Measurements from ENCODE around the gene CYLD.

CYLD gene

GRCh38 chr16:50741781-50742575 lies at the start of gene CYLD:
TSS of gene CYLD (plus strand) at chr16:50742086. CDS start at chr16:50749699, 7,613 bp downstream.
- peaks cover 27% of the 10 kb centered on the region for H3K4me1 ChIP-seq (ENCODE audit: control insufficient read depth, insufficient read depth, low read length)
- H3K9ac ChIP-seq (ENCODE audit: low read length), result peak within 1 kb of the TSS; percentile 55
- no peaks in the 10 kb centered on the region for H3K36me3 ChIP-seq (ENCODE audit: control insufficient read depth, insufficient read depth, low read length)
- peaks cover 5% of the 10 kb centered on the region; the same call in 1 of the 2 replicates for H3K27me3 ChIP-seq (ENCODE audit: control insufficient read depth, insufficient read depth, low read length)
- no peaks in the 10 kb centered on the region for H3K9me3 ChIP-seq (ENCODE audit: control insufficient read depth, insufficient read depth, low read depth, low read length)
- peak within 1 kb of the TSS; percentile 78 for H3K4me3 ChIP-seq (ENCODE audit: low read depth, low read length)
- H3K27ac ChIP-seq (ENCODE audit: low read depth, low read length), result no peak within 1 kb of the TSS

- Histone ChIP-seq H3K36me3 (ENCODE audit: control insufficient read depth, insufficient read depth, low read length) (no peaks in the 10 kb centered on the region), H3K4me3 (ENCODE audit: low read depth, low read length) (no peak overlapping the region), H3K27me3 (ENCODE audit: control insufficient read depth, insufficient read depth, low read length) (peaks cover 33% of the 10 kb centered on the region), H3K27ac (ENCODE audit: low read depth, low read length) (no peak overlapping the region), H3K9ac (ENCODE audit: low read length) (no peak overlapping the region), H3K4me1 (ENCODE audit: control insufficient read depth, insufficient read depth, low read length) (no peaks in the 10 kb centered on the region; the same call in 1 of the 2 replicates), H3K9me3 (ENCODE audit: control insufficient read depth, insufficient read depth, low read depth, low read length) (no peaks in the 10 kb centered on the region)
These were observed 49.3 kb upstream of the CYLD start for GRCh38 chr16:50692644-50692998.

GRCh38 chr16:50692999-50693781 lies 48.7 kb upstream of the CYLD start, which contains the start of gene NOD2:
TSS of gene NOD2 (plus strand) at chr16:50693606. CDS start at chr16:50699496, 5,890 bp downstream.
- H3K9me3 ChIP-seq (ENCODE audit: control insufficient read depth, insufficient read depth, low read depth, low read length), result no peaks in the 10 kb centered on the region
- H3K27ac ChIP-seq (ENCODE audit: low read depth, low read length), result no peak within 1 kb of the TSS
- peak within 1 kb of the TSS; percentile 59 for H3K4me3 ChIP-seq (ENCODE audit: low read depth, low read length)
- no peak within 1 kb of the TSS for H3K9ac ChIP-seq (ENCODE audit: low read length)
- no peaks in the 10 kb centered on the region for H3K36me3 ChIP-seq (ENCODE audit: control insufficient read depth, insufficient read depth, low read length)
- no peaks in the 10 kb centered on the region; the same call in 1 of the 2 replicates for H3K4me1 ChIP-seq (ENCODE audit: control insufficient read depth, insufficient read depth, low read length)
- peaks cover 33% of the 10 kb centered on the region for H3K27me3 ChIP-seq (ENCODE audit: control insufficient read depth, insufficient read depth, low read length)

GRCh38 chr16:50694206-50694605 lies 47.7 kb upstream of the CYLD start:
- Histone ChIP-seq H3K27me3 (ENCODE audit: control insufficient read depth, insufficient read depth, low read length) (peaks cover 33% of the 10 kb centered on the region), H3K4me3 (ENCODE audit: low read depth, low read length) (no peak overlapping the region), H3K4me1 (ENCODE audit: control insufficient read depth, insufficient read depth, low read length) (no peaks in the 10 kb centered on the region; the same call in 1 of the 2 replicates), H3K36me3 (ENCODE audit: control insufficient read depth, insufficient read depth, low read length) (no peaks in the 10 kb centered on the region), H3K27ac (ENCODE audit: low read depth, low read length) (no peak overlapping the region), H3K9ac (ENCODE audit: low read length) (no peak overlapping the region), H3K9me3 (ENCODE audit: control insufficient read depth, insufficient read depth, low read depth, low read length) (no peaks in the 10 kb centered on the region)

GRCh38 chr16:50695017-50696000 lies 46.6 kb upstream of the CYLD start:
- no peak overlapping the region for H3K27ac ChIP-seq (ENCODE audit: low read depth, low read length)
- H3K4me1 ChIP-seq (ENCODE audit: control insufficient read depth, insufficient read depth, low read length), result no peaks in the 10 kb centered on the region; the same call in 1 of the 2 replicates
- H3K36me3 ChIP-seq (ENCODE audit: control insufficient read depth, insufficient read depth, low read length), result no peaks in the 10 kb centered on the region
- H3K9ac ChIP-seq (ENCODE audit: low read length), result no peak overlapping the region
- no peaks in the 10 kb centered on the region for H3K9me3 ChIP-seq (ENCODE audit: control insufficient read depth, insufficient read depth, low read depth, low read length)
- H3K27me3 ChIP-seq (ENCODE audit: control insufficient read depth, insufficient read depth, low read length), result peaks cover 33% of the 10 kb centered on the region
- no peak overlapping the region for H3K4me3 ChIP-seq (ENCODE audit: low read depth, low read length)

- Histone ChIP-seq H3K27me3 (ENCODE audit: control insufficient read depth, insufficient read depth, low read length) (peaks cover 33% of the 10 kb centered on the region), H3K36me3 (ENCODE audit: control insufficient read depth, insufficient read depth, low read length) (no peaks in the 10 kb centered on the region), H3K4me1 (ENCODE audit: control insufficient read depth, insufficient read depth, low read length) (no peaks in the 10 kb centered on the region; the same call in 1 of the 2 replicates), H3K27ac (ENCODE audit: low read depth, low read length) (no peak overlapping the region), H3K4me3 (ENCODE audit: low read depth, low read length) (no peak overlapping the region), H3K9ac (ENCODE audit: low read length) (no peak overlapping the region), H3K9me3 (ENCODE audit: control insufficient read depth, insufficient read depth, low read depth, low read length) (no peaks in the 10 kb centered on the region)
These were observed 45.8 kb upstream of the CYLD start for GRCh38 chr16:50696126-50696525.

- H3K36me3 ChIP-seq (ENCODE audit: control insufficient read depth, insufficient read depth, low read length), result no peaks in the 10 kb centered on the region
- no peak overlapping the region for H3K9ac ChIP-seq (ENCODE audit: low read length)
- no peaks in the 10 kb centered on the region; the same call in 1 of the 2 replicates for H3K4me1 ChIP-seq (ENCODE audit: control insufficient read depth, insufficient read depth, low read length)
- peaks cover 33% of the 10 kb centered on the region for H3K27me3 ChIP-seq (ENCODE audit: control insufficient read depth, insufficient read depth, low read length)
- H3K27ac ChIP-seq (ENCODE audit: low read depth, low read length), result no peak overlapping the region
- no peak overlapping the region for H3K4me3 ChIP-seq (ENCODE audit: low read depth, low read length)
- H3K9me3 ChIP-seq (ENCODE audit: control insufficient read depth, insufficient read depth, low read depth, low read length), result no peaks in the 10 kb centered on the region
These were observed 45.1 kb upstream of the CYLD start for GRCh38 chr16:50696575-50697420.

- H3K9me3 ChIP-seq (ENCODE audit: control insufficient read depth, insufficient read depth, low read depth, low read length), result no peaks in the 10 kb centered on the region
- no peak overlapping the region for H3K9ac ChIP-seq (ENCODE audit: low read length)
- no peaks in the 10 kb centered on the region; the same call in 1 of the 2 replicates for H3K4me1 ChIP-seq (ENCODE audit: control insufficient read depth, insufficient read depth, low read length)
- peaks cover 32% of the 10 kb centered on the region for H3K27me3 ChIP-seq (ENCODE audit: control insufficient read depth, insufficient read depth, low read length)
- H3K4me3 ChIP-seq (ENCODE audit: low read depth, low read length), result no peak overlapping the region
- H3K36me3 ChIP-seq (ENCODE audit: control insufficient read depth, insufficient read depth, low read length), result no peaks in the 10 kb centered on the region
- H3K27ac ChIP-seq (ENCODE audit: low read depth, low read length), result no peak overlapping the region
These were observed 44.5 kb upstream of the CYLD start for GRCh38 chr16:50697421-50697715.

- no peak overlapping the region for H3K27ac ChIP-seq (ENCODE audit: low read depth, low read length)
- no peaks in the 10 kb centered on the region for H3K9me3 ChIP-seq (ENCODE audit: control insufficient read depth, insufficient read depth, low read depth, low read length)
- no peak overlapping the region for H3K4me3 ChIP-seq (ENCODE audit: low read depth, low read length)
- H3K4me1 ChIP-seq (ENCODE audit: control insufficient read depth, insufficient read depth, low read length), result no peaks in the 10 kb centered on the region; the same call in 1 of the 2 replicates
- no peaks in the 10 kb centered on the region for H3K36me3 ChIP-seq (ENCODE audit: control insufficient read depth, insufficient read depth, low read length)
- no peak overlapping the region for H3K9ac ChIP-seq (ENCODE audit: low read length)
- H3K27me3 ChIP-seq (ENCODE audit: control insufficient read depth, insufficient read depth, low read length), result peaks cover 24% of the 10 kb centered on the region
These were observed 43.8 kb upstream of the CYLD start for GRCh38 chr16:50697881-50698767.
